Common myeloid progenitor, CD34-positive (primary cell): Measurements from ENCODE around the gene TGM1.
A peak's percentile ranks its signal among the peaks of the same experiment; 100 is the strongest.

ENCODE experiments used
- CTCF ChIA-PET: fragments of 350-600 bp; sonication (Branson Sonifier 250); formaldehyde crosslinking; loops from one replicate; lab custom pipeline; 2021; ENCODE audit warnings: antibody characterized with exemption; lab: Charles Lee
- POLR2A ChIA-PET: fragments of 350-600 bp; sonication (Branson Sonifier 250); formaldehyde crosslinking; loops from one replicate; lab custom pipeline; 2021; ENCODE audit warnings: antibody characterized with exemption; lab: Charles Lee
- DNase-seq, 3 donors: peaks; one replicate each; pipeline versions ENCODE4 v3.0.0 to v3.0.0-alpha.2; 2013
- H3K27ac ChIP-seq, 2 experiments: 1 replicate in 1 of 2; 2 replicates in 1 of 2; pipeline ENCODE4 v1.7.0; 2013; ENCODE audit warnings: inconsistent platforms in 2 of 2, low read length in 2 of 2, mild to moderate bottlenecking in 2 of 2, low read depth in 1 of 2, moderate library complexity in 1 of 2; ENCODE audit not compliant: severe bottlenecking in 2 of 2, insufficient read depth in 1 of 2, poor library complexity in 1 of 2
- H3K27me3 ChIP-seq, 5 experiments: replicated peaks in 2 of 5; 1 replicate in 3 of 5; 2 replicates in 2 of 5; pipeline versions ENCODE4 v1.6.1 to v1.7.0; 2013; ENCODE audit warnings: low read length in 4 of 5, mild to moderate bottlenecking in 2 of 5, moderate library complexity in 2 of 5, inconsistent platforms in 1 of 5; ENCODE audit not compliant: insufficient read depth in 5 of 5, control insufficient read depth in 4 of 5
- H3K36me3 ChIP-seq, 4 experiments: 1 replicate in 2 of 4; 2 replicates in 2 of 4; pipeline versions ENCODE4 v1.6.1 to v1.7.0; 2013; ENCODE audit warnings: low read length in 3 of 4, control low read depth in 1 of 4, mild to moderate bottlenecking in 1 of 4; ENCODE audit not compliant: control insufficient read depth in 4 of 4, insufficient read depth in 4 of 4
- H3K4me1 ChIP-seq, 4 experiments: 1 replicate in 3 of 4; 2 replicates in 1 of 4; pipeline versions ENCODE4 v1.6.1 to v1.7.1; 2013; ENCODE audit warnings: low read length in 3 of 4, mild to moderate bottlenecking in 3 of 4, control low read depth in 1 of 4, inconsistent platforms in 1 of 4, moderate library complexity in 1 of 4; ENCODE audit not compliant: control insufficient read depth in 4 of 4, insufficient read depth in 4 of 4; ENCODE audit errors: control extremely low read depth in 1 of 4
- H3K4me3 ChIP-seq, 7 experiments: 1 replicate in 4 of 7; 2 replicates in 3 of 7; pipeline versions ENCODE4 v1.5.1 to v1.7.0; 2013; ENCODE audit warnings: mild to moderate bottlenecking in 7 of 7, low read length in 6 of 7, moderate library complexity in 6 of 7, inconsistent platforms in 2 of 7, low read depth in 2 of 7, control low read depth in 1 of 7; ENCODE audit not compliant: insufficient read depth in 4 of 7, control insufficient read depth in 1 of 7; ENCODE audit errors: extremely low read depth in 1 of 7
- H3K9me3 ChIP-seq, 5 experiments: 1 replicate in 4 of 5; 2 replicates in 1 of 5; pipeline versions ENCODE4 v1.6.1 to v1.7.1; 2013; ENCODE audit warnings: low read length in 4 of 5, mild to moderate bottlenecking in 2 of 5, inconsistent platforms in 1 of 5, low read depth in 1 of 5, moderate library complexity in 1 of 5; ENCODE audit not compliant: control insufficient read depth in 4 of 5, insufficient read depth in 2 of 5; ENCODE audit errors: control extremely low read depth in 1 of 5
- WGBS: methylation state at CpG from one replicate; pipeline ENCODE4 v1.1.5; 2013; ENCODE audit not compliant: insufficient coverage; 5-methylcytosine and 5-hydroxymethylcytosine counted together

Gene TGM1

DNA sequence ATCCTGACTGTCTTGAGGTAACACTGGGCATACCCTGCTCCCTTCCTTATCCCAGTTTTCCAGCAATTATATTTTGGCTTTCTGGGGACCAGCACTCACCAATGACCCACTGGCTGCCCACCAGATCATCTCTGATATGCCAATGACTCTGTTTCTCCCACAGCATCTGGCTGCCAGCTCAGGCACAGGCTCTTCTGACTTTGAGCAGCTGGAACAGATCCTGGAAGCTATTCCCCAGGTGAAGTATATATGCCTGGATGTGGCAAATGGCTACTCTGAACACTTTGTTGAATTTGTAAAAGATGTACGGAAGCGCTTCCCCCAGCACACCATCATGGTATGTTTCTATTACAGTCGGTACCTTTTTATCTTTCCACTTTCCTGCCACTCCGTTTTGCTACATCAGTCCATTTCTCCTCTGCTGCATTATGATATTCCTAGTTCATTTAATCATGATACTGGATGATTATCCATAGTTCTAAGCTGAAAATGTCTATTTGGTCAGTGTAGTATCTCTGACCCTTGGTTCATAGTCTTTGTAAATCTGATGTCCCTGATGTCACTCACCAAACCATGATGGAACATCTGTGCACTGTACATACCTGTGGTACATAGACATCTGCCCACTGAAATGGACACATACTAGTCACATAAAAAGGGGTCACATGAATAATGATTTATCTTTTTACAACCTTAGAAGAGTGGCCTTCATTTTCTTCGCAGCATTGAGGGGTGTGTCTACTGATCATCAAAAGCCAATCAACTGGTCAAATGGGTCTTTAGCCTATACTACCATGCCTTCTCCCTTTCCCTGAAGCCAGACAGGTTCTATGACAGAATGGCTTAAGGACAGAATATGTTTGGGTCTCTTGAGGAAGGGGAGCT lies 26.9 kb downstream of the TGM1 start:
- Histone ChIP-seq H3K27ac (no peak overlapping the region), H3K36me3 (peaks cover 20 to 63% (median 57%) of the 10 kb centered on the region in 4 experiments), H3K4me1 (peaks cover 17 to 51% (median 36%) of the 10 kb centered on the region in 4 experiments), H3K27me3 (no peaks in the 10 kb centered on the region), H3K9me3 (no peaks in the 10 kb centered on the region), H3K4me3 (no peak overlapping the region)
- DNase-seq, result no peak
- WGBS, result 100% methylated on average over 4 of the region's 5 CpGs
- CTCF ChIA-PET, result interaction anchor here (1.0 to 13.5 kb wide), 12 partner anchors 10 to 121 kb away, joined by 3 to 207 read pairs (median 6); partner anchors contain the start of genes CHMP4A, CIDEB, DCAF11 and DHRS1
- POLR2A ChIA-PET, result no interaction called here

DNA sequence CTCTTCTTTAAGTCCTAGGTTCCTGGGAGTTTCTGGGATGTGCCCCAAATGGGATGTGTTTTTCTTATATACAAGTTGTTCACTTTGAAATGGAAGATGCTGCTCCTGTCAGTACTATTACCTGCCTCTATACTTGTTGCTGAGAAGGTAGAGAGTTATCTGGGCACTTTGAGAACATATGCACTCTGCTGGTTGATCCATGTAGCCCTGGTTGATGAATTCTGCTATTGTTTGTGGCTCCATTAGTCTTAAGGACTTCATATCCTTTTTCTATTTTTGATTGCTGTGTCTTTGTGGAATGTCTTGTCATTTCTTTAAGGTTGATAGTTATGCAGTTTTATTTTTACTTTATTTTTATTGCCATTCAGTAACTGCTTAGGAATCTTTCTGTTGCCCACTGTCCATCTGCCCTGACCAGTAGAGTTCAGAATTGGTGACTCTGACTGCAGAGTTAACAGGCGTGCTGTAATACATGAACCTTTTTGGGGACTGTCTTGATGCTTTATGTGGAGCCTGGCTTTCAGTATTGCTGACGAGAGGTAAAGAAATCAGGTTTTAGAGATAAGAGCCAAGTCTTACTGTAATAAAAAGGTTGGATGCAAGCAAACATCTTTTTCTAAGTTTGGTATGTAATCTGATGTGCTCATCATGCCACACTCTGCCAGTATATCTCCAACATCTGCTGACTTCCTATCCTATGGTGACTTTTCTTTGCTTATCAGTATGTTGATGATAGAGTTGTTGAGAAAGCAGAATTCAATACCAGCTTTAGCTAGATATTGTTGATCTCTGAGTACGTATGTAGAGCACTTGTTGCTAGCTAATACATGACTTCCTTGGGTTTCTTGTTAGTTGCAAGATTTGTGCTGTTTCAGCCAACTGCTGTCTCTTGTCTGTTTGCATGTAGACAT lies 28.6 kb downstream of the TGM1 start:
- ChIA-PET POLR2A (no interaction called here), CTCF (interaction anchor here (0.7 to 6.5 kb wide), 14 partner anchors 8 to 203 kb away, joined by 3 to 31 read pairs (median 4); partner anchors contain the start of genes CHMP4A, CIDEB, MDP1 and TINF2)
- DNase-seq, result peak in 2 of 3 donors; percentile 21 to 29
- WGBS, result 93% methylated on average over 3 of the region's 3 CpGs
- no peaks in the 10 kb centered on the region for H3K27me3 ChIP-seq
- H3K4me3 ChIP-seq, result peak overlapping the region in 2 of 7 experiments; percentile 91 to 96
- H3K9me3 ChIP-seq, result no peaks in the 10 kb centered on the region
- H3K4me1 ChIP-seq, result peaks cover 15 to 43% (median 35%) of the 10 kb centered on the region in 4 experiments
- peaks cover 10 to 46% (median 40%) of the 10 kb centered on the region in 4 experiments for H3K36me3 ChIP-seq
- H3K27ac ChIP-seq, result peak overlapping the region in 1 of 2 experiments; percentile 18

DNA sequence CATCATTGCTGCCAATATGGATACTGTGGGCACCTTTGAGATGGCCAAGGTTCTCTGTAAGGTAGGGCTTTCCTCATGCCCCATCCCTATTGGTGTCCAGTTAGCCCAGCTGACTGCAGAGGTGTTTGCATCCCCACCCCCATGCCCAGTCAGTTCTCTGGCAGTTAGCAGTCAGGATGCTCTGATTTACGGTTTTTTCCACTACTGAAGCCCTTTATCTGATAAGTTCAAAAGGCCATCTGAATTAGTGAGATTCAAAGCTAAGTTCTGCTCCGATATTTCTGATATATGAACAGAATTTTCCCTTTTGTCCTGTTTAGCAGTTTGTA lies 29.5 kb downstream of the TGM1 start:
- H3K27ac ChIP-seq, result peak overlapping the region in 1 of 2 experiments; percentile 87
- H3K4me1 ChIP-seq, result peaks cover 11 to 37% (median 30%) of the 10 kb centered on the region in 4 experiments
- peaks cover 4 to 38% (median 32%) of the 10 kb centered on the region in 4 experiments for H3K36me3 ChIP-seq
- 94% methylated on average over 2 of the region's 2 CpGs for WGBS
- no peaks in the 10 kb centered on the region for H3K27me3 ChIP-seq
- no peaks in the 10 kb centered on the region for H3K9me3 ChIP-seq
- no peak for DNase-seq
- H3K4me3 ChIP-seq, result peak overlapping the region in 6 of 7 experiments; percentile 78 to 96 (median 90)
- ChIA-PET CTCF (interaction anchor here (0.7 to 6.2 kb wide), 6 partner anchors 9 to 204 kb away, joined by 3 to 29 read pairs (median 6); partner anchors contain the start of genes CIDEB, MDP1 and TINF2), POLR2A (no interaction called here)

DNA sequence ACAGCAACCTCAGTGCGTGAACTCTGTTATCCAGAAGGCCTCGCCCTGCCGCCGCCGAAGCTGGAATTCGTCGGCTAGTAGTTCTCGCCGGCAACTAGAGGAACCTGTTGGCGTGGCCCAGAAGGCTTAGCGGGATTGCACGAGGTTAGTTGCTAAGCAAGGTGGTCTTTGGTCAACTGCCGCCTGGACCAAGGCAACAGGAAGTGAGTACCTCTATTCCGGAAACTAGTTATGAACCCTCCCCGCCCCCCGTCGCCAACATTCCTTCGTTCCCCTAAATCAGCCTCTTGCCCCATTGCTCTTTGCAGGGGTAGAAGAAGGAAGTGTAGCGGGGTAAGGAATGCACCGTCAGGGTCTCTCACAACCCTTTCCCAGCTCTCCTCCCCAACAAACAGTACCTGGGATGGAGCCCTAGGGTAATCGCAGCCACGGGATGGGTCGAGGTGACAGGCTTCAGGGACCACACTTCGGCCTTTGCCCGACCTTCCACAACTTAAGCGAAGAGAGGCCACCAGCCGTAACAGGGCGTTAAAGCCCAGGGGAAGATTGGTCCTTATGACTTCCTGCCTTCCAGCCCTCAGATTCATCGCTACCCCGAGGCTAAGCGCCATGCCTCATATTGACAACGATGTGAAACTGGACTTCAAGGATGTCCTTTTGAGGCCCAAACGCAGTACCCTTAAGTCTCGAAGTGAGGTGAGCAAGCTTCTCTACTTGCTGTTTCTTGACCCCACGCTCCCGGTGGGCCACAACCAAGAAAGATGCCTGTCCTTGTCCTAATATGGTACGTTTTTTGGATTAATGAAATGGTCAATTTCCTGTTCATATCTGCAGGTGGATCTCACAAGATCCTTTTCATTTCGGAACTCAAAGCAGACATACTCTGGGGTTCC lies 30.1 kb downstream of the TGM1 start, which contains the start of gene GMPR2:
GMPR2 (plus strand) TSS at position 285 of the 893 bp plus-strand sequence; CDS start at position 610, 325 bp downstream.
- Histone ChIP-seq H3K4me3 (peak within 1 kb of the TSS; percentile 55 to 96 (median 90)), H3K36me3 (peaks cover 4 to 32% (median 26%) of the 10 kb centered on the region in 4 experiments), H3K27ac (peak within 1 kb of the TSS; percentile 61 to 87), H3K4me1 (peaks cover 11 to 37% (median 29%) of the 10 kb centered on the region in 4 experiments), H3K9me3 (no peaks in the 10 kb centered on the region), H3K27me3 (no peaks in the 10 kb centered on the region)
- DNase-seq, result peak in 1 of 3 donors; percentile 23
- WGBS, result 4% methylated on average over 28 of the region's 38 CpGs
- POLR2A ChIA-PET, result interaction anchor here (1.3 kb wide), 1 partner anchor 10 kb away, joined by 11 read pairs; the partner anchor contains the start of gene TINF2
- CTCF ChIA-PET, result interaction anchor here (0.7 to 6.2 kb wide), 7 partner anchors 9 to 205 kb away, joined by 3 to 29 read pairs (median 4); partner anchors contain the start of genes CIDEB, MDP1 and TINF2

DNA sequence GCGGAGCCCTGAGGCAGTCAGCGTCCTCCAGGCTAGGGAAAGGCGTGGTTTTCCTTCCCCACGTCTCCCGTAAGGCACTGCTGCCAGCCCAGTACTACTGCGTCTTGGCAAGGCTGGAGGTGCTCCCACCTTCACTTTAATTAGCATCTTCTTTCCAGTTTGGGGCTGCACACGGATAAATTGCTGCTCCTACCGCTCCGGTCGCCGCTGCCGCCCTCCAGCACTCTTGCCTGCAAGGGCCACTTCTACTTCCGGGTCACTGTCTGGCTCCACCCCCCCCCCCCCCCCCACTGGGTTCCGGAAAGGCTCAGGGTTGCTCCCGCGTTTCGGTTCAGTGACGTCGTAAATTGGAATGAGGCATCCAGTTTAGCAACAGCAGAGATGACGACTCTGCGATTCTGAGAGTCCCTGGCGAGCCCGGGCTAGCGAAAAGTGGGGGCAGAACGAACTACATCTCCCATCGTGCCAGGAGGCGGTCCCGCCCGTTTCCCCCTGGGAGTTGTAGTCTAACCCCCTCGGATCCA lies 30.8 kb downstream of the TGM1 start, which contains the start of gene NEDD8:
NEDD8 (minus strand) TSS at position 247 of the 524 bp plus-strand sequence; CDS start at position 147, 100 bp downstream.
- CTCF ChIA-PET, result interaction anchor here (1.3 to 6.2 kb wide), 5 partner anchors 10 to 75 kb away, joined by 4 to 29 read pairs (median 7); partner anchors contain the start of genes CIDEB, MDP1 and TINF2
- POLR2A ChIA-PET, result interaction anchor here (1.3 kb wide), 1 partner anchor 10 kb away, joined by 11 read pairs; the partner anchor contains the start of gene TINF2
- DNase-seq, result peak; percentile 90 to 96 (median 95)
- H3K27ac ChIP-seq, result peak within 1 kb of the TSS; percentile 61 to 87
- H3K27me3 ChIP-seq, result no peaks in the 10 kb centered on the region
- WGBS, result 0% methylated on average over 27 of the region's 30 CpGs
- peaks cover 11 to 37% (median 29%) of the 10 kb centered on the region in 4 experiments for H3K4me1 ChIP-seq
- peaks cover 9 to 25% (median 19%) of the 10 kb centered on the region in 4 experiments for H3K36me3 ChIP-seq
- no peaks in the 10 kb centered on the region for H3K9me3 ChIP-seq
- peak within 1 kb of the TSS; percentile 55 to 96 (median 90) for H3K4me3 ChIP-seq
